Testis (tissue), 2 donors: Measurements from ENCODE around the gene ALKBH5.

Experiments
- CTCF ChIP-seq, 3 experiments: fragments of 450-650 bp in 2 of 3; fragments of 200-600 bp in 1 of 3; sonication (generic) in 1 of 3; IDR thresholded peaks; one replicate each; pipeline ENCODE4 v1.5.1; 2016 to 2019; ENCODE audit warnings: antibody characterized with exemption in 3 of 3, mild to moderate bottlenecking in 2 of 3, moderate library complexity in 1 of 3
- POLR2A ChIP-seq: fragments of 450-650 bp; IDR thresholded peaks from one replicate; pipeline ENCODE4 v1.6.1; 2017; ENCODE audit warnings: antibody characterized with exemption, mild to moderate bottlenecking, moderate library complexity

GRCh38 chr17:18208092-18208491 is 24.5 kb downstream of the ALKBH5 start:
- TF ChIP-seq CTCF (IDR thresholded peaks at IDR 0.05) (no peak), POLR2A (no peak)
